ENCODE data around the gene HDAC11.
"Not testable (repeated sequence)": the region's sequence is repeated elsewhere in the genome, so short reads cannot be mapped to it uniquely, and the experiment has no call there.

Gene HDAC11, protein sequence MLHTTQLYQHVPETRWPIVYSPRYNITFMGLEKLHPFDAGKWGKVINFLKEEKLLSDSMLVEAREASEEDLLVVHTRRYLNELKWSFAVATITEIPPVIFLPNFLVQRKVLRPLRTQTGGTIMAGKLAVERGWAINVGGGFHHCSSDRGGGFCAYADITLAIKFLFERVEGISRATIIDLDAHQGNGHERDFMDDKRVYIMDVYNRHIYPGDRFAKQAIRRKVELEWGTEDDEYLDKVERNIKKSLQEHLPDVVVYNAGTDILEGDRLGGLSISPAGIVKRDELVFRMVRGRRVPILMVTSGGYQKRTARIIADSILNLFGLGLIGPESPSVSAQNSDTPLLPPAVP

DNA sequence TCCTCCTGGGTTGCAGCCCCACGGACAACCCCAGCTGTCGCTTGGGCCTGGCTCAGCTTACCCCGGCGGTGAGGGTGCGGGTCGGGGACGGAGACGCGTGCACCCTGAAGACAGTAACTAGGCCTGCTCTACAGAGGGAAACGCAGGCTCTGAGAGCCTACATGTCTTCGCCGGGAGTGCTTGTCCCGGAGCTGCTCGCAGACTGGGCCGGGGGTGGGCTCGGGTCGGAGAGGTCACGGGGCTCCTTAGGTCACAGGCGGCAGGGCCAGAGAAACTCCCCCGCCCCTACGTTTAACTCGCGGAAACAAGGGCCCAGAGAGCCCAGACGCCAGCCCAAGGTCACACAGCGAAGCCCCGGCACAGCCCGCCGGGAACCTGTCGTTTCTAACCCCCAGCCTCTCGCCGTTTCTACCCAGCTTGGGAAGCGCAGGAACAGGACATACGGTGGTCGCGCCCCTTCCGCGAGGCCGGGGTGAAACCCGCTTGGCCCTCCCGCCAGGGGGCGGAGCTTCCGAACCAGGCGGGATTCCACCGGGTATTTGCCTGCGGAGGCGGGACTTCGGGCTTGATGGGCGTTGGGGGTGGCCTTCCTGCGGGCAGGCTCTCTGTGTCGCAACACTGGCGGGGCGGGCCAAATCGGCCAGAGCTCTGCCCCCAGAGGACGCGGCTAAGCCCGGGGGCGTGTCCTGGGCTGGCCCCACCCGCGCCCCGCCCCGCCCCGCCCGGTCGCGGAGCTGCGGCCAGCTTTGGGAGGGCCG, at the start of gene HDAC11:
HDAC11 (plus strand) TSS at position 725 of the 758 bp plus-strand sequence. CDS start 42 bp downstream, outside the sequence.
- in situ Hi-C loops (cut with MboI; ENCODE audit: low sequenced_read_pairs), result no loop called here

DNA sequence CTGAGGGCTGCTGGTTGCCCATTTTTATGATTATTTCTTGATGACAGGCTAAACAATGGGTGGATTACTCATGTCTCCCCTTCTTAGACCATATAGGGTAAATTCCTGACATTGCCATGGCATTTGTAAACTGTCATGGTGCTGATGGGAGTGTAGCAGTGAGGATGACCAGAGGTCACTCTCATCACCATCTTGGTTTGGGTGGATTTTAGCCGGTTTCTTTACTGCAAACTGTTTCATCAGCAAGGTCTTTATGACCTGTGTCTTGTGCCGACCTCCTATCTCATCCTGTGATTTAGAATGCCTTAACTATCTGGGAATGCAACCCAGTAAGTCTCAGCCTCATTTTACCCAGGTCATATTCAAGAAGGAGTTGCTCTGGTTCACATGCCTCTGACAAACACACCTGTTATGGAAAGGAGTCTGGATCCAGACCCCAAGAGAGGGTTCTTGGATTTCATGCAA, 49.7 kb upstream of the HDAC11 start:
- in situ Hi-C loops (cut with MboI; ENCODE audit: low sequenced_read_pairs), result not testable (repeated sequence)

DNA sequence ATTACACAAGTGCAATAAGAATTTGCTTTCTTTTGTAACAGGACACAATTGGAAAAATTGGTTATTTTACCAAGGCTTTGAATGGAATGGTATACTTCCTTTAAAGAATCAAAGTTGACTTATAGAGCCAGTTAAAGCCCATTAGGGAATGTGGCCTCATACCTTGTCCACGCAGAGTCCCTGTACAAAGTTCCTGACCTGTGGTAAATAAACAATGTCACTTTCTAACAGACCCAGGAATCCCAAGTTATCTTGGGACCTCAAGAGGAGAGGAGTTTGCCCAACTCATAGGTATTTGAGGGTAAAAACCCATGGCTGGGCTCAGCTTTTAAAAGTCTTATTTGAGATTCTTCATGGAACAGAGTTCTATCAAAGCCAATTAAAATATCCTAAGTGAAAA, 48.0 kb upstream of the HDAC11 start:
- in situ Hi-C loops (cut with MboI; ENCODE audit: low sequenced_read_pairs), result no loop called here

DNA sequence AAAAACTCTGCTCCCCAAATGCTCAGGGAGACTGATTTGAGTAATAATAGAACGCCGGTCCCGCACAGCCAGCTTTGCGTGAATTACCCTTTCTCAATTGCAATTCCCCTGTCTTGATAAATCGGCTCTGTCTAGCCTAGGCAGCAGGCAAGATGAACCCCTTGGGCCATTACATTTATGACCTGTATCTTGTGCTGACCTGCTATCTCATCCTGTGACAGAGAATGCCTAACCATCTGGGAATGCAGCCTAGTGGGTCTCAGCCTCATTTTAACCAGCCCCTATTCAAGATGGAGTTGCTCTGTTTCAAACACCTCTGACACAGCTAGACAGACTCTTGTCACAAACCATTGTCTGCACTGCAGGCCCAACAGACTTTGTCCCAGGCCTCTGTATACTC, 46.2 kb upstream of the HDAC11 start:
- in situ Hi-C loops (cut with MboI; ENCODE audit: low sequenced_read_pairs), result no loop called here

DNA sequence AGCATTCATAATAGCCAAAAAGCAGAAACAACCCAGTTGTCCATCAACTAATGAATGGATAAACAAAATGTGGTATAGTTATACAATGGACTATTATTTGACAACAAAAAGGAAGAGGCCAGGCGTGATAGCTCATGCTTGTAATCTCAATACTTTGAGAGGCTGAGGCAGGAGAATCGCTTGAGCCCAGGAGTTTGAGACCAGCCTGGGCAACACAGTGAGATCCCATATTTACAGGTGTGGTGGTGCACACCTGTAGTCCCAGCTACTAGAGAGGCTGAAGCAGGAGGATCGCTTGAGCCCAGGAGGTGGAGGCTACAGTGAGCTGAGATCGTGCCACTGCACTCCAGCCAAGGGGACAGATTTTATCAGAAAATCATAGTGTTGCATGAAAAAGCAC, 43.9 kb upstream of the HDAC11 start:
- in situ Hi-C loops (cut with MboI; ENCODE audit: low sequenced_read_pairs), result not testable (repeated sequence)

DNA sequence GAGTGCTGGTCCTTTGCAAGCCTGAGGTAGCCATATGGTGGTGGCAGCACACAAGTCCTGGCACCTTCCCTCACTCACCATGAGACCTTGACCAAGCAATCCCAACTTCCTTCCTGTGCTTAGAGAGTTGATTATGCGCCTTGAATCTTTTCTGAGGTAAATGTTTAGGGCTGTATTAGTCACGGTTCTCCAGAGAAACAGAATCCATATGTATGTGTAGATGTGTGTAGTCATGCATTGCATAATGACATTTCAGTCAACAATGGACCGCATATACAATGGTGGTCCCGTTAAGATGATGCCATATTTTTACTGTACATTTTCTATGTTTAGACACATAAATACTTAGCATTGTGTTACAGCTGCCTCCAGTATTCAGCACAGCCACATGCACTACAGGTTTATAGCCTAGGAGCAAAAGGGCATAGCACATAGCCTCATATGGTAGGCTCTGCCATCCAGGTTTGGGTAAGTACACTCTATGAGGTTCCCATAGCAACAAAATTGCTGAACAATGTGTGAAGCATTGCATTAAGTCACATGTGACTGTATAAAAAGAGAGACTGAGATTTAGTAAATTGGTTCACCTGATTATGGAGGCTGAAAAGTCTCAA, 39.8 kb upstream of the HDAC11 start:
- in situ Hi-C loops (cut with MboI; ENCODE audit: low sequenced_read_pairs), result no loop called here

DNA sequence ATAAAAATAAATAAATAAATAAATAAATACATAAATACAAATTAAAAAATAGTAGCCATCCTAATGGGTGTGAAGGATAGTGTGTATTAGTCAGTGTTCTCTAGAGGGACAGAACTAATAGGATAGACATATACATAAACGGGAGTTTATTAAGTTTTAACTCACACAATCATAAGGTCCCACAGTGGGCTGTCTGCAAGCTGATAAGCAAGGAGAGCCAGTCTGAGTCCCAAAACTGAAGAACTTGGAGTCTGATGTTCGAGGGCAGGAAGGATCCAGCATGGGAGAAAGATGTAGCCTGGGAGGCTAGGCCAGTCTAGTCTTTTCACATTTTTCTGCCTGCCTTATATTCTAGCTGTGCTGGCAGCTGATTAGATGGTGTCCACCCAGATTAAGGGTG, 37.2 kb upstream of the HDAC11 start:
- in situ Hi-C loops (cut with MboI; ENCODE audit: low sequenced_read_pairs), result not testable (repeated sequence)

DNA sequence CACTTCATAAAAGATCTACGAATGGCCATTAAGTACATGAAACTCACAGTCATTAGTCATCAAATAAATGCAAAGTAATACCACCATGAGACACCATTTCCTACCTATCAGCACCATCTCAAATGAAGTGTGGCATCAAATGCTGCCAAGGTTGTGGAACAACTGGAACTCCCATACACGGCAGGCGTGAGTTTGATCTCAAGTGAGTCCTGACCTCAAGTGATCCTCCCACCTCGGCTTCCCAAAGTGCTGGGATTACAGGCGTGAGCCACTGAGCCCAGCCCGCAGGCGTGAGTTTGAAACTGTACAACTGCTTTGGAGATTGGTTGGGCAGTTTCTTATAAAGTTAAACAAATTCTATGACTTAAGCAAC, 28.8 kb upstream of the HDAC11 start:
- in situ Hi-C loops (cut with MboI; ENCODE audit: low sequenced_read_pairs), result no loop called here

DNA sequence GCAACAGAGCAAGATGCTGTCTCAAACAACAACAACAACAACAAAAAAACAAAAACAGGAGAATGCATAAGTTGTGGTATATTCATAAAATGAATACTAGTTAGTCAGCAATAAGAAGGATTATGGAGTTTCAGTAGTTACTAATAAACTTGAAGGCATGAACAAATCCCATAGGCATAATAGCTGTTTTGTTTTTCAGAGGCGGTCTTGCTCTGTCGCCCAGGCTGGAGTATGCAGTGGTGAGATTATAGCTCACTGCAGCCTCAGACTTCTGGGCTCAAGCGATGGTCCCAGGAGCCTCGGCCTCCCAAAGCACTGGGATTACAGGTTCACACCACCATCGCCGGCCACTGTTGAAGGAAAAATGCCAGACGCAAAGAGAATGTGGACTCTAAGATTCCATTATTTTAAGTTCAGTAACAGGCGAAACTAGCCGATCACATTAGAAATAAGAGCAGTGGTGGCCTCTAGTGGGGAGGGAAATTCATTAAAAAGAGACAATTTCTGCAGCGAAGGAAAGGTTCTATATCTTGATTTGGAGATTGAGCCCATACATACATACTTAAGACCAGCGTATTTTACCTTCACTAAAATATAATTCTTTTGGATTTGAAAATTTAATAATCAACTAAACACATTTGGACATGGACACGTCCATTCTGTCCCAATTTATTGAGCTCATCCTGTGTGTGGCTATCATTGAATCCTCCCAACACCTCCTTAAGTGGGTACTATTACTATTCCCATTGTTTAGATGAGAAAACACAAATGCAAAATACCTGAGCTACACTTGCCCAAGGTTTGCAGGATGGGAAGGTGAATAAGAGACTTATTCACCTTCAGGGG, 27.4 kb upstream of the HDAC11 start:
- in situ Hi-C loops (cut with MboI; ENCODE audit: low sequenced_read_pairs), result no loop called here

DNA sequence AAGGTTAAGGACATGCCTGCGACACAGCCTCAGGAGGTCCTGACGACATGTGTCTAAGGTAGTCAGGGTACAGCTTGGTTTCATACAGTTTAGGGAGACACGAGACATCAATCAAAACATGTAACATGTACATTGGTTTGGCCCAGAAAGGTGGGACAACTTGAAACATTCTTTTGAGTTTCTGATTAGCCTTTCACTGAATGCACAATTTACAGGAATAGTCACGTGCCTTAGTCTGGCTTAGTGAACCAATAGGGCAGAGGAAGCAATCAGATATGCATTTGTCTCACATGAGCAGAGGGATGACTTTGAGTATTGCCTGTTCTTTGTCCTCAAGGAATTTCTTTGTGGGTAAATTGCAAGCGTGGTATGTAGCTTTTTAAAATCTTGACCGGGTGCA, 24.5 kb upstream of the HDAC11 start:
- in situ Hi-C loops (cut with MboI; ENCODE audit: low sequenced_read_pairs), result no loop called here

DNA sequence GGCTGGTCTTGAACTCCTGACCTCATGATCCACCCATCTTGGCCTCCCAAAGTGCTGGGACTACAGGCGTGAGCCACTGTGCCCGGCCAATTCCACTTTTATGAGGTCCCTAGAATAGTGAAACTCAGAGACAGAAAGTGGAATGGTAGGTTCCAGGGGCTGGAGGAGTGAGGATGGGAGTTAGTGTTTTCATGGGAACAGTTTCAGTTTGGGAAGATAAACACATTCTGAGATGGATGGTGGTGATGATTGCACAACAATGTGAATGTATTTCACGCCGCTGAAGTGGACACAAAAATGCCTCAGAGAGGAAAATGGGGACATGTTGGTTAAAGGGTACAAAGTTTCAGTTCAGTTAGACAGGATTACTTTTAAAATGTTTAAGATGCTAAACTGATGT, 22.5 kb upstream of the HDAC11 start:
- in situ Hi-C loops (cut with MboI; ENCODE audit: low sequenced_read_pairs), result no loop called here

DNA sequence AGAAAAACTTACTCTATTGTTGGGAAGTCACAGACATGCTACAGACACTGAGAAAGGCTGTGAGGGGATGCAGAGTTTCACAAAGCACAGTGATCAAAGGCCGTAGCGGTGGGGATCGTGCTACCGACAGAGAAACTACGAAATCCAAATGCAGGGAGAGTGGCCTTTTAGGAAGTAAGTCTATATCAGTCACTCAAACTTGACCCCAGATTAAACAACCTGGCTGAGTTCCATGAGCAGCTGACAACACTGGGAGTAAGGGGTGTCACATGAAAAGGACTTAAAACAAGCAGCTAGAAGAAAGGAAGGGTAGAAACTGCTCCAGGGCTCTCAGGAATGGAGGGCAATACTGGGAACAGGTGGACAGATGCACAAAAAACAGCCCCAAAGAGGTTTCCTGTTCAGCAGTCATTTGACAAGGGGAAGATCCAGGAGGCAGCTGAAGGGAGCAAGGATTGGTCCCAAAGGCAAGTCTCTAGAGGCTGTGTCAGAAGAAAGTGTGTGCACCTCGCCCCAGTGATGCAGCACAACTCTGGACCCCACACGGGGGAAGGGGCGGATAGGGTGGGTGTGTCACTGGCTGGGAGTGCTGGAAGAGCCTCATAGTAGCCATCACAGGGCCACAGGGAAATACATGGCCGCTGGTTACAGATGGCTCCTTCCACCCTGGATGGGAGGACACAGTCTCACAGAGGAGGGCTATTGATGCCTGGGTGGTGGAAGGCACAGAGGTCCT, 20.3 kb upstream of the HDAC11 start:
- in situ Hi-C loops (cut with MboI; ENCODE audit: low sequenced_read_pairs), result no loop called here

DNA sequence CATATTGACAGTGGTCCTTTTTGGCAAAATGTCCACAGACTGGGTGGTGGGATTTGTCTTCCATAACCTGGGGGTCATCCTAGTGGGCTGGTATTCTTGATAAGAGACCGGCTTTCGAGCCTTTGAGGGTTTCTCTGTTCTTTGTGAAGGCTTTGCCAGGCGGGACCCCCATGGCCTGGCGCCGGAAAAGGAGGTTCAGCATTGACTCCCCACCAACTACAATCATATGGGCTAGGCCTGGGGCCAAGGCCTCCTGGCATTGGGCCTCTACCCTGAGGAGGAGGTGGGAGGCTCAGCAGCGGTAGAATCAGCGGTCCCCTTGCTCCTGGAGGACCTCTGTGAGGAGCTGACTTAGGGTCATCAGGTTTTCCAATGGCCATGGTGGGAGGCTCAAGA, 19.8 kb upstream of the HDAC11 start:
- in situ Hi-C loops (cut with MboI; ENCODE audit: low sequenced_read_pairs), result no loop called here

DNA sequence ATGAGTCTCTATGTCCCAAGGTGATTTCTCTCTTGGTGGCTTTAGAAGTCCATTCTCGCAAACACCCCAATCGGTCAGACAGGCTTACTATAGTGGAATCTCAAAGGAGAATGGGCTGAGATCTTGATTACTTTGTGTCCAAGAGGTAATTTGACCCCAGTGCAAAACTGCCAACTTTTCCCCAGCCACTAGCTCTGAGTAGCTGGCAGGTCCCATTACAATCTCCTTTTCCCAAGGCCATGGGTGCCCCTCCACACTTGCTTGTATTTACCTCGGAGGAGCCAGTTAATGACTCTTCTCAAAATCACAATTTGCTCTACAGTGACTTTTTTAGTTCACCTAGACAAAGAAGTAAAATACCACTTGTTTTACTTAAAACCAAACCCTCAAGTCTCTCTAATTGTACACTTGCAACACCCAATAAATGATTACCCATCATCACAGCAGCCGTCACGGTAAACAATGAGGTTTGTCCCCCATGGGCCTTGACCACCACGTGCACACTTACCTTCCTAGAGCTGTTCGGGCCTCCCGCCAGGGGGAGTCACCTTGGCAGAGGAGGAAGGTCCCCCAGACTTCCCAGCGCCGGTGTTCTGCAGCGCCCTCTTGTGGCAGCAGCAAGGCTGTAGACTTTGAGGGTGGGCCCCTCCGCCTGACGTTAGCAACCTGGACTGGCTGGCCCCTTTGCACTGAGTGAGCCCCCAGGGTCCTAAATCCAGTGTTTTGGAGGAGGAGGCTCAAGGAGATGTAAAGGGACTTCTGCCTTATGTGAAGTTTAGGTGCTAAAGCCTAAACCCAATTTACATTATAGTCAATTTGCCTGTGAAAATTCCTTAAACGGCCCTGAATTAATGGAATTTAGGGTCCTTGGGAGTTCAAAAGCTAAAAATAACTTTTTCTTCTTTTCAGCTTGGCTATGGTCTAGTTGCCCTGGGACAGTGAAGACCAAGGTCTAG, 18.7 kb upstream of the HDAC11 start:
- in situ Hi-C loops (cut with MboI; ENCODE audit: low sequenced_read_pairs), result no loop called here

DNA sequence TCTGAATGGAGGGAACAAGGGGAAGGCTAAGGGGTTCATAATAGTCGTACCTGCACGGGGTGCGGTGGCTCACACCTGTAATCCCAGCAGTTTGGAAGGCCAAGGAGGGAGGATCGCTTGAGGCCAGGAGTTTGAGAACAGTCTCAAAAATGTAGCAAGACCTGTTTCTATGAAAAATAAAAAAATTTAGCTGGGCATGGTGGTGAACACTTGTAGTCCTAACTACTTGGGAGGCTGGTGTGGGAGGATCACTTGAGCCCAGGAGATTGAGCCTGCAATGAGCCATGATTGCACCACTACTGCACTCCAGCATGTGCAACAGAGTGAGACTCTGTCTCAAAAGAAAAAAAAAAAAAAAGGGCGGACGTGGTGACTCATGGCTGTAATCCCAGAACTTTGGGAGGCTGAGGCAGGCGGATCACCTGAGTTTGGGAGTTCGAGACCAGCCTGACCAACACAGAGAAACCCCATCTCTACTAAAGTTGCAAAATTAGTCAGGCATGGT, 17.9 kb upstream of the HDAC11 start:
- in situ Hi-C loops (cut with MboI; ENCODE audit: low sequenced_read_pairs), result no loop called here

DNA sequence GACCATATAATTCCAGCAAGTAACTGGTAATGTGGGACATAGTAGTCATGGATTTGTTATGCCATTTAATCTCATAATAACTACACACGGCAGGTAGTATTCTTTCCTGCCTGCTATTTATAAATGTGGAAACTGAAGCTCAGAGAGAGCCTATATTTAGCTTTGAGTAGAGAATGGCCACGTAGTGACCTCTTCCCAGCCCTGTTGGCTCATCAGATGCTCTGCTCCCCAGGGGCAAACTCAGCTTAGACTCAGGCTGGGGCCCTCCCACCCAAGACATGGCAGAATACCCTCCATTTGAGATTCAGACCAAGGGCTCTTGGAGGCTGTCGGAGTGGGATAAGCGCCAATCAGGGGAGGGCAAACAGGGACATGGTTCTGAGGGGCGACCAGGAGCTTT, 17.3 kb upstream of the HDAC11 start:
- in situ Hi-C loops (cut with MboI; ENCODE audit: low sequenced_read_pairs), result no loop called here

DNA sequence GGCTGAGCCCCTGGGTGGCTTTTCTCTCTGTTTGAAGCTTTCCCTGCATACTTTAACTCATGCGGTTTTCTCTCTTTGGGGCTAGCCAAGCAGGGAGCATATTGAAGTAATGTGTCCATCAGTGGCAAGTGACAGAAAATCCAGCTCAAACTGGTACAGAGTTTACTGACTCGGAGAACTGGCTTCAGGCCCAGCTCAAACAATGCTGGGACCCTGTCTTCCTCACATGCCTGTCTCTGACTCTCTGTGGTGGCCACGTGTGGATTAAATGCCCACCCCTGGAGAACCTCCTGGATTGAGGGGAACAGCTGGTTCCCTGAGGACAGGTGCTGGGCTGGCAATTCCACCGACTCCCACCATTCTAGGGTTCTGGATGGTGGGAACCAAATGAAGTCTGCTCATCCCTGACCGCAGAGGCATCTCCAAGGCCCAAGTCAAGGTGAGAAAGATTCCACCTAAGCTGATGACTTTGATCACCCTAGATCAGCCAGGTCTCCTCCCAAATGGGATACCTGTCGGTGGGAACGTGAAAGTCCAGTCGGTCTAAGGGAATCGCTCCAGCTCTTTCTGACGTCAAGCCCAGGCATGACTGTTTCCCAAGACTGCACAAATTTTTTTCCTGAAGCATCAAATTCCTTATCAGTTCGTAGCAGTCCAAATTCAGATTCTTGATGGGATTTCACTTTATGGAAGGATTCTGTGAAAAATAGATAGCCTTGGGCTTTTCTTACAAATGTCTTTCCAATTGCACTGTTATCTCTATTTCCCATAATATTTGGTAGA, 16.3 kb upstream of the HDAC11 start:
- in situ Hi-C loops (cut with MboI; ENCODE audit: low sequenced_read_pairs), result no loop called here

DNA sequence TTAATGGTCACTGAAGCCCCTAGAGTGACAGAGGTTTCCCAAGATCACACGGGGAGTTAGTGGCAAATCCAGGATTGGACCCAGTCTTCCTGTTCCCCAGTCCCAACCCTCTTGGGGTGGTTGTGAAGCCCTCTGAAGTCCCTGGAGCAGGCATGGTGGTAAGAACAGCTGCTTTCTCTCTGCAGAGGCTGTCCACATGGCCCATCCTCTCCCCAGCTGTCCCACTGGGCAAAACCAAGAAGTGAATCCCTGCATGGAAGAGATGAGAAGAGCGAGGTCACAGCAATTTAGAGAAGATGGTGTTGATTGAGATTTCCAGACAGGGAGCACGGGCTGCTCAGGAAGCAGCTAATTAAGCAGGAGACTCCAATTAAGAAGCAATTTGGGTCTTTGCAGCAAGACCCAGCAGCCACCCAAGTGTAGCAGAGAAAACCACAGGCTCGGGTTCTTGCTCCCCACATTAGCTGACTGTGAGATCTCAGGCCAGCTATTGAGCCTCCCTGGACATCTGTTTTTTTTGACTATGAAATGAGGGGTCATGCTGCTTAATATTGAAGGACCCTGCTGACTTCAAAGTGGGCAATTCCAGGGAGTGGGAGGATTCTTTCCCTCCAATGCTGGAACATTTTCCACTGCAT, 14.8 kb upstream of the HDAC11 start:
- in situ Hi-C loops (cut with MboI; ENCODE audit: low sequenced_read_pairs), result no loop called here

All from hTERT RPE-1 (cell line).